Fibroblast of lung (primary cell): Measurements from ENCODE around the gene MORF4L2. TPM values are rescaled to one million over a fixed set of nuclear protein-coding genes. Genes with fewer than 3 reads are reported as not detected.

Source experiments
- DNase-seq, 2 donors: peaks; one replicate each; pipeline versions ENCODE4 v3.0.0 to v3.0.0-alpha.2; 2010; ENCODE audit warnings: low read depth in 2 of 2
- H2AFZ ChIP-seq: 2 replicates; pipeline ENCODE4 v1.5.1; 2012; ENCODE audit warnings: low read length, control low read depth, inconsistent platforms
- H3K27ac ChIP-seq: 2 replicates; pipeline ENCODE4 v1.5.1; 2011; ENCODE audit warnings: low read length, control low read depth; ENCODE audit not compliant: insufficient read depth
- H3K27me3 ChIP-seq: 2 replicates; pipeline ENCODE4 v1.5.1; 2011; ENCODE audit warnings: mild to moderate bottlenecking, low read length; ENCODE audit not compliant: control insufficient read depth, insufficient read depth
- H3K36me3 ChIP-seq: 2 replicates; pipeline ENCODE4 v1.5.1; 2011; ENCODE audit warnings: low read length; ENCODE audit not compliant: control insufficient read depth, insufficient read depth
- H3K4me1 ChIP-seq: 2 replicates; pipeline ENCODE4 v1.5.1; 2011; ENCODE audit warnings: low read length; ENCODE audit not compliant: control insufficient read depth, insufficient read depth; ENCODE audit errors: extremely low read depth
- H3K4me2 ChIP-seq: 2 replicates; pipeline ENCODE4 v1.5.1; 2011; ENCODE audit warnings: low read length, control low read depth; ENCODE audit not compliant: insufficient read depth; ENCODE audit errors: extremely low read depth
- H3K4me3 ChIP-seq, 4 experiments: fragments of 200-600 bp in 1 of 4; sonication (generic) in 1 of 4; replicated peaks in 1 of 4; 2 replicates each; pipeline ENCODE4 v1.5.1; 2011 to 2016; ENCODE audit warnings: low read length in 4 of 4, low read depth in 3 of 4, mild to moderate bottlenecking in 3 of 4, control low read depth in 2 of 4, inconsistent platforms in 1 of 4, mixed read lengths in 1 of 4; ENCODE audit not compliant: insufficient read depth in 1 of 4; ENCODE audit errors: control extremely low read depth in 1 of 4
- H3K79me2 ChIP-seq: 2 replicates; pipeline ENCODE4 v1.5.1; 2012; ENCODE audit warnings: mild to moderate bottlenecking, low read length, inconsistent platforms; ENCODE audit not compliant: control insufficient read depth, insufficient read depth
- H3K9ac ChIP-seq: 2 replicates; pipeline ENCODE4 v1.5.1; 2011; ENCODE audit warnings: mild to moderate bottlenecking, low read length, control low read depth; ENCODE audit not compliant: insufficient read depth
- H3K9me3 ChIP-seq: 2 replicates; pipeline ENCODE4 v1.5.1; 2012; ENCODE audit warnings: low read depth, low read length; ENCODE audit not compliant: control insufficient read depth, insufficient read depth
- H4K20me1 ChIP-seq: 2 replicates; pipeline ENCODE4 v1.5.1; 2011; ENCODE audit warnings: low read length; ENCODE audit not compliant: control insufficient read depth, insufficient read depth; ENCODE audit errors: extremely low read depth
- EZH2 ChIP-seq: IDR thresholded peaks from 2 replicates; pipeline ENCODE4 v1.5.1; 2012; ENCODE audit warnings: low read length, control low read depth, mild to moderate bottlenecking; ENCODE audit errors: missing control alignments
- polyA plus RNA-seq, 2 donors: library from polyadenylated mRNA; depleted of rRNA in 1 of 2; stranded (reverse) in 1 of 2; unstranded in 1 of 2; fragments of >200 nt; gene quantifications; 2 replicates each; pipeline ENCODE4 v1.2.1, GENCODE V29; 2011 to 2012; ENCODE audit warnings: missing spikeins in 1 of 2
- total RNA-seq: library from RNA; depleted of rRNA; stranded (reverse); fragments of >200 nt; gene quantifications from 2 replicates; pipeline ENCODE4 v1.2.1, GENCODE V29; 2014
- TF ChIP-seq, protein P1 (sequence below), 2 donors: IDR thresholded peaks in 1 of 2; conservative IDR thresholded peaks in 1 of 2; 1 replicate in 1 of 2; 2 replicates in 1 of 2; pipeline ENCODE4 v1.5.1; 2011 to 2012; ENCODE audit warnings: low read length in 2 of 2, control low read depth in 1 of 2, inconsistent platforms in 1 of 2, low read depth in 1 of 2, mild to moderate bottlenecking in 1 of 2

Gene MORF4L2
- total and polyA plus RNA-seq, 2 donors (not counting 1 experiment from before 2014, with no cell fraction given), result 353 to 948 TPM

DNA sequence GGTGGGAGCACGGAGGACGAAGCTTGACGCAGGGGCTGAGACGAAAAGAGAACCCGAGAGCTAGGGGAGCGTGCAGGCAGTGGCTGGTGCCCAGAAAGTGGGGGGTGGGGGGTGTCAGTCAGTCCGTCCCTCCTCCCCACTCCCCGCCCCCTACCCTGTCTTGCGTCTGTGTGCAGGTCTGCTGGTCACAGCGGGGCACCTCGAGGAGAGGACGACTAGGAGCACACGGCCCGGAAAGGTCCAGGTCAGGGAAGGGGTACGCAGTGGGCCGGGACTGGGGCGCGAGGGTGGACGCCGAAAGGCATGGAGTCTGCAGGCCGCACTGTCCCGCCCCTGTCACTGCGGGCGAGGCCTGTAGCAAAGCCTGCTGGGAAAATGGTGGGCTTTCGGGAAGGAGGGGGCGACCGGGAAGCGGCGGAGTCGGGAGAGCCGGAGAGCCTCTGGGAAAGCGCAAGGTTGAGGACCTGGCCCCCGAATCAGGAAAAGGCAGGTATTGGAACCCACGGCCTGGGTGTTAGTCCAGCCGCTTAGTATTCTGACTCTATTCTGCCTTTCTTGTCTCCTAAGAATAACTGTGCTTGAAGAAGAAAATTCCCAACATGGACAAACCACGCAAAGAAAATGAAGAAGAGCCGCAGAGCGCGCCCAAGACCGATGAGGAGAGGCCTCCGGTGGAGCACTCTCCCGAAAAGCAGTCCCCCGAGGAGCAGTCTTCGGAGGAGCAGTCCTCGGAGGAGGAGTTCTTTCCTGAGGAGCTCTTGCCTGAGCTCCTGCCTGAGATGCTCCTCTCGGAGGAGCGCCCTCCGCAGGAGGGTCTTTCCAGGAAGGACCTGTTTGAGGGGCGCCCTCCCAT lies 57.0 kb downstream of the MORF4L2 start:
- Histone ChIP-seq H3K4me3 (peak overlapping the region; percentile 64 to 75 (median 71)), H3K9me3 (no peaks in the 10 kb centered on the region), H3K79me2 (peaks cover 2% of the 10 kb centered on the region), H3K36me3 (no peaks in the 10 kb centered on the region), H3K4me1 (no peaks in the 10 kb centered on the region), H3K27me3 (no peaks in the 10 kb centered on the region), H3K27ac (peak overlapping the region; percentile 74), H3K4me2 (peak overlapping the region; percentile 89), H3K9ac (peak overlapping the region; percentile 65), H4K20me1 (no peaks in the 10 kb centered on the region), H2AFZ (peak overlapping the region; percentile 54)
- TF ChIP-seq EZH2, result no peak
- TF ChIP-seq, protein P1, sequence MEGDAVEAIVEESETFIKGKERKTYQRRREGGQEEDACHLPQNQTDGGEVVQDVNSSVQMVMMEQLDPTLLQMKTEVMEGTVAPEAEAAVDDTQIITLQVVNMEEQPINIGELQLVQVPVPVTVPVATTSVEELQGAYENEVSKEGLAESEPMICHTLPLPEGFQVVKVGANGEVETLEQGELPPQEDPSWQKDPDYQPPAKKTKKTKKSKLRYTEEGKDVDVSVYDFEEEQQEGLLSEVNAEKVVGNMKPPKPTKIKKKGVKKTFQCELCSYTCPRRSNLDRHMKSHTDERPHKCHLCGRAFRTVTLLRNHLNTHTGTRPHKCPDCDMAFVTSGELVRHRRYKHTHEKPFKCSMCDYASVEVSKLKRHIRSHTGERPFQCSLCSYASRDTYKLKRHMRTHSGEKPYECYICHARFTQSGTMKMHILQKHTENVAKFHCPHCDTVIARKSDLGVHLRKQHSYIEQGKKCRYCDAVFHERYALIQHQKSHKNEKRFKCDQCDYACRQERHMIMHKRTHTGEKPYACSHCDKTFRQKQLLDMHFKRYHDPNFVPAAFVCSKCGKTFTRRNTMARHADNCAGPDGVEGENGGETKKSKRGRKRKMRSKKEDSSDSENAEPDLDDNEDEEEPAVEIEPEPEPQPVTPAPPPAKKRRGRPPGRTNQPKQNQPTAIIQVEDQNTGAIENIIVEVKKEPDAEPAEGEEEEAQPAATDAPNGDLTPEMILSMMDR (conservative IDR thresholded peaks at IDR 0.05 in 1 of 2, IDR thresholded peaks at IDR 0.05 in 1 of 2; ENCODE audit: low read depth in 1 of 2, low read length in 2 of 2), result peak; percentile 50 to 63
- DNase-seq, result peak; percentile 75 to 77

- no peak for TF ChIP-seq EZH2
- TF ChIP-seq, protein P1 (conservative IDR thresholded peaks at IDR 0.05 in 1 of 2, IDR thresholded peaks at IDR 0.05 in 1 of 2; ENCODE audit: low read depth in 1 of 2, low read length in 2 of 2), result no peak
- no peaks in the 10 kb centered on the region for H3K27me3 ChIP-seq
- peak within 1 kb of the TSS; percentile 65 for H3K9ac ChIP-seq
- peak within 1 kb of the TSS; percentile 89 for H3K4me2 ChIP-seq
- H2AFZ ChIP-seq, result peak within 1 kb of the TSS; percentile 91
- H3K36me3 ChIP-seq, result no peaks in the 10 kb centered on the region
- no peaks in the 10 kb centered on the region for H3K9me3 ChIP-seq
- H3K27ac ChIP-seq, result peak within 1 kb of the TSS; percentile 74
- no peaks in the 10 kb centered on the region for H3K4me1 ChIP-seq
- DNase-seq, result peak; percentile 45 to 52
- no peaks in the 10 kb centered on the region for H4K20me1 ChIP-seq
- H3K4me3 ChIP-seq, result peak within 1 kb of the TSS; percentile 64 to 75 (median 71)
- H3K79me2 ChIP-seq, result peaks cover 2% of the 10 kb centered on the region
These were observed 57.8 kb downstream of the MORF4L2 start, which contains the start of gene TCEAL1 for GRCh38 chrX:103628386-103629317. Gene TCEAL1 (plus strand): TSS chrX:103628975. CDS start chrX:103629917, 942 bp downstream.

DNA sequence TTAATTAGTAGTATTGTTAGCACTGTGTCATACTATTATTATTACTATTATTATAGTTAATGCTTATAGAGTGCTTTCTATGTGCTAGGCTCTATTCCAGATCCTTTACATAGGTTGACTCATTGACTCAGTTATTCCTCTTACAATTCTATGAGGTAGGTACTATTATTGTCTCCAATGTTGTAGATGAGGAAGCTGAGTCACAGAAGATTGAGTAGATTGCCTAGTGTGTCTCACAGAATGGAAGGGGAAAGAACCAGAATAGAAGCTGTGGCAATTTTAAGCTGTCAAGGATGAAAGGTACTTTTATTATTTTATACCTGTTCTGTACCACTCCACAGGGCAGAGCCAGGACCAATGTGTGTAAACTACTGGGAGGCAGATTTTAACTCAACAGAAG lies 59.6 kb downstream of the MORF4L2 start:
- DNase-seq, result peak in 1 of 2 donors; percentile 41
- no peaks in the 10 kb centered on the region for H4K20me1 ChIP-seq

More for the DNA sequence above, 59.6 kb downstream of the MORF4L2 start:
- Histone ChIP-seq H2AFZ (no peak overlapping the region), H3K9me3 (no peaks in the 10 kb centered on the region), H3K36me3 (no peaks in the 10 kb centered on the region), H3K27ac (no peak overlapping the region), H3K79me2 (peaks cover 2% of the 10 kb centered on the region), H3K4me2 (no peak overlapping the region), H3K9ac (no peak overlapping the region), H3K4me1 (no peaks in the 10 kb centered on the region), H3K4me3 (no peak overlapping the region), H3K27me3 (no peaks in the 10 kb centered on the region)
- no peak for TF ChIP-seq EZH2
- TF ChIP-seq, protein P1 (conservative IDR thresholded peaks at IDR 0.05 in 1 of 2, IDR thresholded peaks at IDR 0.05 in 1 of 2; ENCODE audit: low read depth in 1 of 2, low read length in 2 of 2), result no peak
